Fibroblast of lung (primary cell): ENCODE results near the gene MEFV. TPM values are rescaled to one million over a fixed set of nuclear protein-coding genes. Genes with fewer than 3 reads are reported as not detected.

ENCODE experiments used
- DNase-seq, 2 donors: peaks; one replicate each; pipeline versions ENCODE4 v3.0.0 to v3.0.0-alpha.2; 2010; ENCODE audit warnings: low read depth in 2 of 2
- H2AFZ ChIP-seq: 2 replicates; pipeline ENCODE4 v1.5.1; 2012; ENCODE audit warnings: low read length, control low read depth, inconsistent platforms
- H3K27ac ChIP-seq: 2 replicates; pipeline ENCODE4 v1.5.1; 2011; ENCODE audit warnings: low read length, control low read depth; ENCODE audit not compliant: insufficient read depth
- H3K27me3 ChIP-seq: 2 replicates; pipeline ENCODE4 v1.5.1; 2011; ENCODE audit warnings: mild to moderate bottlenecking, low read length; ENCODE audit not compliant: control insufficient read depth, insufficient read depth
- H3K36me3 ChIP-seq: 2 replicates; pipeline ENCODE4 v1.5.1; 2011; ENCODE audit warnings: low read length; ENCODE audit not compliant: control insufficient read depth, insufficient read depth
- H3K4me1 ChIP-seq: 2 replicates; pipeline ENCODE4 v1.5.1; 2011; ENCODE audit warnings: low read length; ENCODE audit not compliant: control insufficient read depth, insufficient read depth; ENCODE audit errors: extremely low read depth
- H3K4me2 ChIP-seq: 2 replicates; pipeline ENCODE4 v1.5.1; 2011; ENCODE audit warnings: low read length, control low read depth; ENCODE audit not compliant: insufficient read depth; ENCODE audit errors: extremely low read depth
- H3K4me3 ChIP-seq, 4 experiments: fragments of 200-600 bp in 1 of 4; sonication (generic) in 1 of 4; replicated peaks in 1 of 4; 2 replicates each; pipeline ENCODE4 v1.5.1; 2011 to 2016; ENCODE audit warnings: low read length in 4 of 4, low read depth in 3 of 4, mild to moderate bottlenecking in 3 of 4, control low read depth in 2 of 4, inconsistent platforms in 1 of 4, mixed read lengths in 1 of 4; ENCODE audit not compliant: insufficient read depth in 1 of 4; ENCODE audit errors: control extremely low read depth in 1 of 4
- H3K79me2 ChIP-seq: 2 replicates; pipeline ENCODE4 v1.5.1; 2012; ENCODE audit warnings: mild to moderate bottlenecking, low read length, inconsistent platforms; ENCODE audit not compliant: control insufficient read depth, insufficient read depth
- H3K9ac ChIP-seq: 2 replicates; pipeline ENCODE4 v1.5.1; 2011; ENCODE audit warnings: mild to moderate bottlenecking, low read length, control low read depth; ENCODE audit not compliant: insufficient read depth
- H3K9me3 ChIP-seq: 2 replicates; pipeline ENCODE4 v1.5.1; 2012; ENCODE audit warnings: low read depth, low read length; ENCODE audit not compliant: control insufficient read depth, insufficient read depth
- H4K20me1 ChIP-seq: 2 replicates; pipeline ENCODE4 v1.5.1; 2011; ENCODE audit warnings: low read length; ENCODE audit not compliant: control insufficient read depth, insufficient read depth; ENCODE audit errors: extremely low read depth
- CTCF ChIP-seq, 2 donors: IDR thresholded peaks in 1 of 2; conservative IDR thresholded peaks in 1 of 2; 1 replicate in 1 of 2; 2 replicates in 1 of 2; pipeline ENCODE4 v1.5.1; 2011 to 2012; ENCODE audit warnings: low read length in 2 of 2, control low read depth in 1 of 2, inconsistent platforms in 1 of 2, low read depth in 1 of 2, mild to moderate bottlenecking in 1 of 2
- EZH2 ChIP-seq: IDR thresholded peaks from 2 replicates; pipeline ENCODE4 v1.5.1; 2012; ENCODE audit warnings: low read length, control low read depth, mild to moderate bottlenecking; ENCODE audit errors: missing control alignments
- polyA plus RNA-seq, 2 donors: library from polyadenylated mRNA; depleted of rRNA in 1 of 2; stranded (reverse) in 1 of 2; unstranded in 1 of 2; fragments of >200 nt; gene quantifications; 2 replicates each; pipeline ENCODE4 v1.2.1, GENCODE V29; 2011 to 2012; ENCODE audit warnings: missing spikeins in 1 of 2
- total RNA-seq: library from RNA; depleted of rRNA; stranded (reverse); fragments of >200 nt; gene quantifications from 2 replicates; pipeline ENCODE4 v1.2.1, GENCODE V29; 2014

The MEFV gene
- total and polyA plus RNA-seq, 2 donors (not counting 1 experiment from before 2014, with no cell fraction given): 0.17 TPM; not detected in 1

- Histone ChIP-seq H3K9me3 (no peaks in the 10 kb centered on the region), H2AFZ (peak overlapping the region; percentile 98), H4K20me1 (no peaks in the 10 kb centered on the region), H3K27ac (peak overlapping the region; percentile 98), H3K4me2 (peak overlapping the region; percentile 100), H3K79me2 (peaks cover 34% of the 10 kb centered on the region), H3K27me3 (no peaks in the 10 kb centered on the region), H3K9ac (peak overlapping the region; percentile 96), H3K36me3 (peaks cover 5% of the 10 kb centered on the region), H3K4me1 (peaks cover 2% of the 10 kb centered on the region), H3K4me3 (peak overlapping the region; percentile 79 to 95 (median 90))
- DNase-seq: peak in 1 of 2 donors; percentile 82
- TF ChIP-seq CTCF (conservative IDR thresholded peaks at IDR 0.05 in 1 of 2, IDR thresholded peaks at IDR 0.05 in 1 of 2; ENCODE audit: low read depth in 1 of 2, low read length in 2 of 2) (no peak), EZH2 (no peak)
Observed at GRCh38 chr16:3282103-3282729, 25.8 kb upstream of the MEFV start.

- no peak for DNase-seq
- no peaks in the 10 kb centered on the region for H3K9me3 ChIP-seq
- TF ChIP-seq CTCF (conservative IDR thresholded peaks at IDR 0.05 in 1 of 2, IDR thresholded peaks at IDR 0.05 in 1 of 2; ENCODE audit: low read depth in 1 of 2, low read length in 2 of 2) (no peak), EZH2 (no peak)
- H3K9ac ChIP-seq: no peak overlapping the region
- no peak overlapping the region for H2AFZ ChIP-seq
- H3K4me1 ChIP-seq: peaks cover 2% of the 10 kb centered on the region
- H3K27ac ChIP-seq: no peak overlapping the region
- peaks cover 28% of the 10 kb centered on the region for H3K79me2 ChIP-seq
- no peaks in the 10 kb centered on the region for H3K27me3 ChIP-seq
- no peak overlapping the region for H3K4me2 ChIP-seq
- H4K20me1 ChIP-seq: no peaks in the 10 kb centered on the region
- no peak overlapping the region for H3K4me3 ChIP-seq
- H3K36me3 ChIP-seq: peaks cover 2% of the 10 kb centered on the region
Observed at GRCh38 chr16:3281222-3281820, 24.9 kb upstream of the MEFV start.

- DNase-seq: no peak
- no peak overlapping the region for H2AFZ ChIP-seq
- no peak for TF ChIP-seq CTCF (conservative IDR thresholded peaks at IDR 0.05 in 1 of 2, IDR thresholded peaks at IDR 0.05 in 1 of 2; ENCODE audit: low read depth in 1 of 2, low read length in 2 of 2)
- no peak for TF ChIP-seq EZH2
- H3K79me2 ChIP-seq: no peaks in the 10 kb centered on the region
- H4K20me1 ChIP-seq: no peaks in the 10 kb centered on the region
- no peak overlapping the region for H3K4me3 ChIP-seq
- H3K9ac ChIP-seq: no peak overlapping the region
- no peaks in the 10 kb centered on the region for H3K4me1 ChIP-seq
- H3K27ac ChIP-seq: no peak overlapping the region
- no peaks in the 10 kb centered on the region for H3K27me3 ChIP-seq
- no peak overlapping the region for H3K4me2 ChIP-seq
- no peaks in the 10 kb centered on the region for H3K9me3 ChIP-seq
- no peaks in the 10 kb centered on the region for H3K36me3 ChIP-seq
Observed at GRCh38 chr16:3276679-3277078, 20.2 kb upstream of the MEFV start.
